Measurements from ENCODE around the gene PSMA2.

Gene PSMA2

DNA sequence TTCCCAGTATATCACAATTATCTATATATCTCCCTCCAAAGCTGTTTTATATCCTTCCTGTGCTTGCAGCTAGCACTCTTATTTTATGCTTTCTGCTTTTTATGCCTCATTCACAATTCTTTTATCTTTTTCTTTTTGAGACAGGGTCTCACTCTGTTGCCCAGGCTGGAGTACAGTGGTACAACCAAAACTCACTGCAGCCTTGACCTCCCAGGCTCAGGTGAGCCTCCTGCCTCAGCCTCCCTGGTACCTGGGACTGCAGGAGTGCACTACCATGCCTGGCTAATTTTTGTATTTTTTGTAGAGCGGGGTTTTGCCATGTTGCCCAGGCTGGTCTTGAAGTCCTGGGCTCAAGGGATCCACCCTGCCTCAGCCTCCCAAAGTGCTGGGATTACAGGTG is 25.8 kb downstream of the PSMA2 start:
- 100% methylated on average over 1 of the region's 1 CpG for WGBS
- Histone ChIP-seq H2BK120ac (ENCODE audit: low read depth, low read length) (no peak overlapping the region), H2BK12ac (ENCODE audit: low read length in 2 of 2) (no peak overlapping the region)

DNA sequence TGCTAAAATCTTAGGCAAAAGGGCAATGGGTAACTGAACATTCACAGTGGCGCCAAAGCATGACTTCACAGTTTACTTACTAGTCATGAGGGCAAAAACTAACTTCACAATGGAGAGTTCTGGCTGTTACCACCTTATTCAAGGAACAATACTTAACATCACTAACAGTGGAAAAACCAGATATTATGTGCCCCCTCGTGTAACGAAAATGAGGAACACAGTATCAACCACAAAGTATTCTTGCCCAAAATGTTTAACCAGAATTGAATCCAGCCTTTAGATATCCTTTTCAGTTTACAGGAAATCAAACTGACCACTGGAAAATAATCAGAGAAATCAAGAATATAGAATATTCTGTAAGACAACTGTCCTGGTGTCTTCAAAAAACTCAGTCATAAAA is 29.6 kb downstream of the PSMA2 start:
- H3K9me3 ChIP-seq (ENCODE audit: control insufficient read depth, low read length) = no peaks in the 10 kb centered on the region
- no peak overlapping the region for H2BK120ac ChIP-seq (ENCODE audit: low read depth, low read length)
- H3K4me2 ChIP-seq (ENCODE audit: low read length, poor library complexity, severe bottlenecking) = no peak overlapping the region
- H3K14ac ChIP-seq (ENCODE audit: low read length in 2 of 2) = no peak overlapping the region
- H3K4me1 ChIP-seq (ENCODE audit: control insufficient read depth, insufficient read depth, low read depth, low read length) = peaks cover 3% of the 10 kb centered on the region
- H3K36me3 ChIP-seq (ENCODE audit: control insufficient read depth in 1 of 2, insufficient read depth in 2 of 2, low read depth in 1 of 2, low read length in 2 of 2) = no peaks in the 10 kb centered on the region
- DNase-seq = no peak
- WGBS = 63% methylated on average over 3 of the region's 3 CpGs
- H4K8ac ChIP-seq (ENCODE audit: low read length) = no peak overlapping the region
- H3K4me3 ChIP-seq (ENCODE audit: insufficient read depth in 1 of 2, low read depth in 1 of 2, low read length in 2 of 2) = no peak overlapping the region
- no peak overlapping the region for H3K9ac ChIP-seq (ENCODE audit: low read length)
- H2AFZ ChIP-seq (ENCODE audit: low read depth, low read length) = no peak overlapping the region
- no peak overlapping the region for H2BK15ac ChIP-seq (ENCODE audit: low read depth, poor library complexity, severe bottlenecking)
- no peak overlapping the region for H2BK12ac ChIP-seq (ENCODE audit: low read length in 2 of 2)
- H3K18ac ChIP-seq (ENCODE audit: low read depth in 1 of 2, low read length in 2 of 2) = no peak overlapping the region
- H3K79me1 ChIP-seq (replicated peaks; ENCODE audit: low read length, poor library complexity, severe bottlenecking) = peaks cover 9% of the 10 kb centered on the region
- no peak overlapping the region for H4K91ac ChIP-seq (ENCODE audit: low read length)
- H3K27me3 ChIP-seq (ENCODE audit: control insufficient read depth in 1 of 2, insufficient read depth in 1 of 2, low read length in 2 of 2) = no peaks in the 10 kb centered on the region
- H3K27ac ChIP-seq (ENCODE audit: low read length, poor library complexity, severe bottlenecking) = no peak overlapping the region
- H3K4ac ChIP-seq (ENCODE audit: low read depth in 1 of 2, low read length in 2 of 2) = no peak overlapping the region
- no peak overlapping the region for H2BK5ac ChIP-seq (ENCODE audit: low read depth, low read length, poor library complexity, severe bottlenecking)
- H2AK5ac ChIP-seq (ENCODE audit: low read length, severe bottlenecking) = no peak overlapping the region
- H3K23ac ChIP-seq (ENCODE audit: low read length in 2 of 2) = no peak overlapping the region

More for the DNA sequence above, 25.8 kb downstream of the PSMA2 start:
- H3K23ac ChIP-seq (ENCODE audit: low read length in 2 of 2) = no peak overlapping the region
- peaks cover 3 to 14% of the 10 kb centered on the region in 2 experiments for H3K36me3 ChIP-seq (ENCODE audit: control insufficient read depth in 1 of 2, insufficient read depth in 2 of 2, low read depth in 1 of 2, low read length in 2 of 2)
- no peak overlapping the region for H4K8ac ChIP-seq (ENCODE audit: low read length)
- no peak overlapping the region for H3K18ac ChIP-seq (ENCODE audit: low read depth in 1 of 2, low read length in 2 of 2)
- no peak overlapping the region for H3K4ac ChIP-seq (ENCODE audit: low read depth in 1 of 2, low read length in 2 of 2)
- H2BK5ac ChIP-seq (ENCODE audit: low read depth, low read length, poor library complexity, severe bottlenecking) = no peak overlapping the region
- no peak overlapping the region for H4K91ac ChIP-seq (ENCODE audit: low read length)
- H3K4me1 ChIP-seq (ENCODE audit: control insufficient read depth, insufficient read depth, low read depth, low read length) = peaks cover 5% of the 10 kb centered on the region
- H3K79me1 ChIP-seq (replicated peaks; ENCODE audit: low read length, poor library complexity, severe bottlenecking) = peaks cover 16% of the 10 kb centered on the region
- H2AK5ac ChIP-seq (ENCODE audit: low read length, severe bottlenecking) = no peak overlapping the region
- H3K9me3 ChIP-seq (ENCODE audit: control insufficient read depth, low read length) = no peaks in the 10 kb centered on the region
- no peak overlapping the region for H3K4me3 ChIP-seq (ENCODE audit: insufficient read depth in 1 of 2, low read depth in 1 of 2, low read length in 2 of 2)
- H2AFZ ChIP-seq (ENCODE audit: low read depth, low read length) = no peak overlapping the region
- H3K9ac ChIP-seq (ENCODE audit: low read length) = no peak overlapping the region
- no peak overlapping the region for H3K27ac ChIP-seq (ENCODE audit: low read length, poor library complexity, severe bottlenecking)
- no peak overlapping the region for H2BK15ac ChIP-seq (ENCODE audit: low read depth, poor library complexity, severe bottlenecking)
- H3K14ac ChIP-seq (ENCODE audit: low read length in 2 of 2) = no peak overlapping the region
- H3K27me3 ChIP-seq (ENCODE audit: control insufficient read depth in 1 of 2, insufficient read depth in 1 of 2, low read length in 2 of 2) = no peaks in the 10 kb centered on the region
- H3K4me2 ChIP-seq (ENCODE audit: low read length, poor library complexity, severe bottlenecking) = no peak overlapping the region
- DNase-seq = no peak

DNA sequence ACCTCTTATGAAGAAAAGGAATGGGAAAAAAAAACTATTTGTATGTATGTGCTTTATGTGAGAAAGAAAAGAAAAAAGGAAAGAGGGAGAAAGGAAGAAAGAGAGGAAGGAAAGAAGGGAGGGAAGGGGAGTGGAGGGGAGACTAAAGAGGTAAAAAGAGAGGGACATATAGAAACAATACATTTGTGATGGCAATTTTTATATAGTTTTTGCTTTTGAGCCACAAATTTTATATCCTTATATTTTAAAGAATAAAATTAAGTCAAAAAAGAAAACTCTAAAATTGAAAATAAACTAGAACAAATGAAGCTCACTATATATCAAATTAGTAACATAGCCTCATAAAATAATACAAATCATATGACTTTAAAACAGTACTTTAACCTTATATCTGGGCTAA is 31.1 kb downstream of the PSMA2 start:
- Histone ChIP-seq H2BK120ac (ENCODE audit: low read depth, low read length) (no peak overlapping the region), H4K91ac (ENCODE audit: low read length) (no peak overlapping the region), H3K4ac (ENCODE audit: low read depth in 1 of 2, low read length in 2 of 2) (no peak overlapping the region), H3K23ac (ENCODE audit: low read length in 2 of 2) (no peak overlapping the region), H3K9ac (ENCODE audit: low read length) (no peak overlapping the region), H3K27ac (ENCODE audit: low read length, poor library complexity, severe bottlenecking) (no peak overlapping the region), H3K79me1 (replicated peaks; ENCODE audit: low read length, poor library complexity, severe bottlenecking) (peaks cover 9% of the 10 kb centered on the region), H3K14ac (ENCODE audit: low read length in 2 of 2) (no peak overlapping the region), H3K4me1 (ENCODE audit: control insufficient read depth, insufficient read depth, low read depth, low read length) (no peaks in the 10 kb centered on the region), H2BK12ac (ENCODE audit: low read length in 2 of 2) (no peak overlapping the region), H3K36me3 (ENCODE audit: control insufficient read depth in 1 of 2, insufficient read depth in 2 of 2, low read depth in 1 of 2, low read length in 2 of 2) (no peaks in the 10 kb centered on the region), H2BK15ac (ENCODE audit: low read depth, poor library complexity, severe bottlenecking) (no peak overlapping the region), H3K9me3 (ENCODE audit: control insufficient read depth, low read length) (no peaks in the 10 kb centered on the region), H2AK5ac (ENCODE audit: low read length, severe bottlenecking) (no peak overlapping the region), H3K18ac (ENCODE audit: low read depth in 1 of 2, low read length in 2 of 2) (no peak overlapping the region), H3K27me3 (ENCODE audit: control insufficient read depth in 1 of 2, insufficient read depth in 1 of 2, low read length in 2 of 2) (no peaks in the 10 kb centered on the region), H3K4me3 (ENCODE audit: insufficient read depth in 1 of 2, low read depth in 1 of 2, low read length in 2 of 2) (no peak overlapping the region), H3K4me2 (ENCODE audit: low read length, poor library complexity, severe bottlenecking) (no peak overlapping the region), H2BK5ac (ENCODE audit: low read depth, low read length, poor library complexity, severe bottlenecking) (no peak overlapping the region), H4K8ac (ENCODE audit: low read length) (no peak overlapping the region), H2AFZ (ENCODE audit: low read depth, low read length) (no peak overlapping the region)
- no peak for DNase-seq

DNA sequence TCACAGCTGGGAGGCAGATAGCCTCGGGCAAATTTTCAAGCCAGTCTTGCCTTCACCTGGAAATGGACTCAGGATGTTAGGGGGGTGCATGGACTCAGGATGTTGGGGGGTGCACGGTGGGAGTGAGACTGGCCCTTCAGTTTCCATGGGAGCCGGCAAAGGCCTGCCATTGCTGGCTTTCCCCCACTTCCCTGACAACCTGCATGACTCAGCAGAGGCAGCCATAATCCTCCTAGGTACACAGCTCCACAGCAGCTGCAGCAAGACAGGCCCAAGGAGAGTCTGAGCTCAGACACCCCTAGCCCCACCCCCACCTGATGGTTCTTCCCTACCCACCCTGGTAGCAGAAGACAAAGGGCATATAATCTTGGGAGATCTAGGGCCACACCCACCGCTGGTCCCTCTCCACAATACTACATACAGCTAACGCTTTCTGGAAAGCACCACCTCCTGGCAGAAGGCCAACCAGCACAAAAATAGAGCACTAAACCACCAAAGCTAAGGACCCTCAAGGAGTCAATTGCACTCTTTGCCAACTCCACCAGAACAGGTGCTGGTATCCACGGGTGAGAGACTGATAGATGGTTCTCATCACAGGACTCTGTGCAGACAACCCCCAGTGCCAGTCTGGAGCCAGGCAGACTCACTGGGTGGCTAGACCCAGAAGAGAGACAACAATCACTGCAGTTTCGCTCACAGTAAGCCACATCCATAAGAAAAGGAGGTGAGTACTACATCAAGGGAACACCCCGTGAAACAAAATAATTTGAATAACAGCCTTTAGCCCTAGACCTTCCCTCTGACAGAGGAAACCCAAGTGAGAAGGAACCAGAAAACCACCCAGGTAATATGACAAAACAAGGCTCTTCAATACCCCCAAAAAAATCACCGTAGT is 38.4 kb downstream of the PSMA2 start:
- Histone ChIP-seq H2BK12ac (ENCODE audit: low read length in 2 of 2) (no peak overlapping the region), H3K27ac (ENCODE audit: low read length, poor library complexity, severe bottlenecking) (no peak overlapping the region), H2AFZ (ENCODE audit: low read depth, low read length) (no peak overlapping the region), H3K36me3 (ENCODE audit: control insufficient read depth in 1 of 2, insufficient read depth in 2 of 2, low read depth in 1 of 2, low read length in 2 of 2) (no peaks in the 10 kb centered on the region), H3K4me2 (ENCODE audit: low read length, poor library complexity, severe bottlenecking) (no peak overlapping the region), H4K91ac (ENCODE audit: low read length) (no peak overlapping the region), H3K18ac (ENCODE audit: low read depth in 1 of 2, low read length in 2 of 2) (no peak overlapping the region), H3K9me3 (ENCODE audit: control insufficient read depth, low read length) (peaks cover 7% of the 10 kb centered on the region), H2BK5ac (ENCODE audit: low read depth, low read length, poor library complexity, severe bottlenecking) (no peak overlapping the region), H4K8ac (ENCODE audit: low read length) (no peak overlapping the region), H3K9ac (ENCODE audit: low read length) (no peak overlapping the region), H2BK15ac (ENCODE audit: low read depth, poor library complexity, severe bottlenecking) (no peak overlapping the region), H3K79me1 (replicated peaks; ENCODE audit: low read length, poor library complexity, severe bottlenecking) (peaks cover 20% of the 10 kb centered on the region), H3K23ac (ENCODE audit: low read length in 2 of 2) (no peak overlapping the region), H2AK5ac (ENCODE audit: low read length, severe bottlenecking) (no peak overlapping the region), H3K14ac (ENCODE audit: low read length in 2 of 2) (no peak overlapping the region), H2BK120ac (ENCODE audit: low read depth, low read length) (no peak overlapping the region), H3K4me3 (ENCODE audit: insufficient read depth in 1 of 2, low read depth in 1 of 2, low read length in 2 of 2) (no peak overlapping the region), H3K4me1 (ENCODE audit: control insufficient read depth, insufficient read depth, low read depth, low read length) (peaks cover 2% of the 10 kb centered on the region), H3K27me3 (ENCODE audit: control insufficient read depth in 1 of 2, insufficient read depth in 1 of 2, low read length in 2 of 2) (no peaks in the 10 kb centered on the region), H3K4ac (ENCODE audit: low read depth in 1 of 2, low read length in 2 of 2) (no peak overlapping the region)
- WGBS = 88% methylated on average over 8 of the region's 9 CpGs
- DNase-seq = no peak
